ENCODE measurements around the gene SH3GL2. TPM values are rescaled to one million over a fixed set of nuclear protein-coding genes. Genes with fewer than 3 reads are reported as not detected.

SH3GL2 gene
- total RNA-seq, 1 experiment from 2014 or later: not detected

- ChIA-PET POLR2A (no interaction called here), CTCF (interaction anchor here (0.8 to 1.4 kb wide), 4 partner anchors 11 to 250 kb away, joined by 3 to 8 read pairs (median 3); no protein-coding TSS in a partner anchor)
- DNase-seq (ENCODE audit: unreplicated experiment): no peak
- no TSS peak for BruUV-seq (replicated peaks)
- no peak overlapping the region for H3K27ac Mint-ChIP-seq (ENCODE audit: low read depth, unreplicated experiment)
- H3K36me3 Mint-ChIP-seq (ENCODE audit: insufficient read depth, unreplicated experiment): no peaks in the 10 kb centered on the region
- no peaks in the 10 kb centered on the region for H3K9me3 Mint-ChIP-seq (ENCODE audit: unreplicated experiment)
- H3K4me1 Mint-ChIP-seq (ENCODE audit: insufficient read depth, unreplicated experiment): no peaks in the 10 kb centered on the region
- intact Hi-C loops (cut with micrococcal nuclease): no loop called here
- no peak overlapping the region for H3K4me3 Mint-ChIP-seq (ENCODE audit: unreplicated experiment)
- TF ChIP-seq, protein P1, sequence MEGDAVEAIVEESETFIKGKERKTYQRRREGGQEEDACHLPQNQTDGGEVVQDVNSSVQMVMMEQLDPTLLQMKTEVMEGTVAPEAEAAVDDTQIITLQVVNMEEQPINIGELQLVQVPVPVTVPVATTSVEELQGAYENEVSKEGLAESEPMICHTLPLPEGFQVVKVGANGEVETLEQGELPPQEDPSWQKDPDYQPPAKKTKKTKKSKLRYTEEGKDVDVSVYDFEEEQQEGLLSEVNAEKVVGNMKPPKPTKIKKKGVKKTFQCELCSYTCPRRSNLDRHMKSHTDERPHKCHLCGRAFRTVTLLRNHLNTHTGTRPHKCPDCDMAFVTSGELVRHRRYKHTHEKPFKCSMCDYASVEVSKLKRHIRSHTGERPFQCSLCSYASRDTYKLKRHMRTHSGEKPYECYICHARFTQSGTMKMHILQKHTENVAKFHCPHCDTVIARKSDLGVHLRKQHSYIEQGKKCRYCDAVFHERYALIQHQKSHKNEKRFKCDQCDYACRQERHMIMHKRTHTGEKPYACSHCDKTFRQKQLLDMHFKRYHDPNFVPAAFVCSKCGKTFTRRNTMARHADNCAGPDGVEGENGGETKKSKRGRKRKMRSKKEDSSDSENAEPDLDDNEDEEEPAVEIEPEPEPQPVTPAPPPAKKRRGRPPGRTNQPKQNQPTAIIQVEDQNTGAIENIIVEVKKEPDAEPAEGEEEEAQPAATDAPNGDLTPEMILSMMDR (IDR thresholded peaks at IDR 0.05; ENCODE audit: unreplicated experiment): no peak
- peaks cover 22% of the 10 kb centered on the region for H3K27me3 Mint-ChIP-seq (ENCODE audit: insufficient read depth, unreplicated experiment)
These were observed 203.7 kb downstream of the SH3GL2 start for GRCh38 chr9:17782430-17783149.

DNA sequence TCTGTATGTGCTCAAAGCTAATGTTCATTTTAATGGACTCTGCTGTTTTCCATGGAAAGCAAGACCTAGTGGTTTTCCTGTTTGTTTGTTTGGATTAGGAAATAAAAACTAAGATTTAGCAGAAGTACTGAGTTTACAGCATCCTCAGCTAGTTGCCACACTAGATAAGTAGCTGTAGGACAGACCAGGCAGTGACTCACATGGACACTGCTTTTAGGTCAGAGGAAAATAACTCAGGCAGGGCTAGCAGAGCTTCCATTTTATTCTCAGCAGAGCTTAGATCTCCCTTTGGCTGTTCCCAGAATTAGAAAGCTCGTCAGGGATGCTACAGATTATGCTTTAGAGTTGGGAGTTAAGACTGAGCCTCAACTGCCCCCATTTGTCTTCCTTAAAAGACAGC lies 204.4 kb downstream of the SH3GL2 start:
- H3K27ac Mint-ChIP-seq (ENCODE audit: low read depth, unreplicated experiment): no peak overlapping the region
- H3K9me3 Mint-ChIP-seq (ENCODE audit: unreplicated experiment): no peaks in the 10 kb centered on the region
- CTCF ChIA-PET: interaction anchor here (0.6 to 1.4 kb wide), 4 partner anchors 10 to 256 kb away, joined by 3 to 8 read pairs (median 4); no protein-coding TSS in a partner anchor
- DNase-seq (ENCODE audit: unreplicated experiment): no peak
- H3K36me3 Mint-ChIP-seq (ENCODE audit: insufficient read depth, unreplicated experiment): no peaks in the 10 kb centered on the region
- H3K4me3 Mint-ChIP-seq (ENCODE audit: unreplicated experiment): no peak overlapping the region
- POLR2A ChIA-PET: no interaction called here
- BruUV-seq (replicated peaks): no TSS peak
- intact Hi-C loops (cut with micrococcal nuclease): no loop called here
- peaks cover 23% of the 10 kb centered on the region for H3K27me3 Mint-ChIP-seq (ENCODE audit: insufficient read depth, unreplicated experiment)
- TF ChIP-seq, protein P1 (IDR thresholded peaks at IDR 0.05; ENCODE audit: unreplicated experiment): no peak
- no peaks in the 10 kb centered on the region for H3K4me1 Mint-ChIP-seq (ENCODE audit: insufficient read depth, unreplicated experiment)

DNA sequence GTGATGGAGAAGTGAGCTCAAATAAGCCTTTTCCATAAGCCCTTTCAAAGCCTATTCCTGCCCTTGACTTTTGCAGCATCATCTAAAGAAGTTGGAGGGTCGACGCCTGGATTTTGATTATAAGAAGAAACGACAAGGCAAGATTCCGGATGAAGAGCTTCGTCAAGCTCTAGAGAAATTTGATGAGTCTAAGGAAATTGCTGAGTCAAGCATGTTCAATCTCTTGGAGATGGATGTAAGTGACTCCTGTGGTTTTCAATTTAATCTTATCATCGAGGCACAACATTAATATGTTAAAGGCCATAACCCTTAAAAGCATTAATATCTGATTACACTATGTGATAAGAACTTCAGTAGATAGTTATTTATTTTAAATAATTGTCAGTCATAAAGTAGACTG lies 210.4 kb downstream of the SH3GL2 start:
- H3K36me3 Mint-ChIP-seq (ENCODE audit: insufficient read depth, unreplicated experiment): no peaks in the 10 kb centered on the region
- no peaks in the 10 kb centered on the region for H3K9me3 Mint-ChIP-seq (ENCODE audit: unreplicated experiment)
- H3K27ac Mint-ChIP-seq (ENCODE audit: low read depth, unreplicated experiment): no peak overlapping the region
- intact Hi-C loops (cut with micrococcal nuclease): loop anchor here (2.0 kb wide), 1 partner anchor 73 kb away; no protein-coding TSS in a partner anchor
- POLR2A ChIA-PET: no interaction called here
- no peaks in the 10 kb centered on the region for H3K4me1 Mint-ChIP-seq (ENCODE audit: insufficient read depth, unreplicated experiment)
- peaks cover 57% of the 10 kb centered on the region for H3K27me3 Mint-ChIP-seq (ENCODE audit: insufficient read depth, unreplicated experiment)
- no peak overlapping the region for H3K4me3 Mint-ChIP-seq (ENCODE audit: unreplicated experiment)
- no TSS peak for BruUV-seq (replicated peaks)
- TF ChIP-seq, protein P1 (IDR thresholded peaks at IDR 0.05; ENCODE audit: unreplicated experiment): no peak
- DNase-seq (ENCODE audit: unreplicated experiment): no peak
- CTCF ChIA-PET: interaction anchor here (1.1 to 2.0 kb wide), 2 partner anchors 257 to 424 kb away, joined by 3 to 9 read pairs; no protein-coding TSS in a partner anchor

DNA sequence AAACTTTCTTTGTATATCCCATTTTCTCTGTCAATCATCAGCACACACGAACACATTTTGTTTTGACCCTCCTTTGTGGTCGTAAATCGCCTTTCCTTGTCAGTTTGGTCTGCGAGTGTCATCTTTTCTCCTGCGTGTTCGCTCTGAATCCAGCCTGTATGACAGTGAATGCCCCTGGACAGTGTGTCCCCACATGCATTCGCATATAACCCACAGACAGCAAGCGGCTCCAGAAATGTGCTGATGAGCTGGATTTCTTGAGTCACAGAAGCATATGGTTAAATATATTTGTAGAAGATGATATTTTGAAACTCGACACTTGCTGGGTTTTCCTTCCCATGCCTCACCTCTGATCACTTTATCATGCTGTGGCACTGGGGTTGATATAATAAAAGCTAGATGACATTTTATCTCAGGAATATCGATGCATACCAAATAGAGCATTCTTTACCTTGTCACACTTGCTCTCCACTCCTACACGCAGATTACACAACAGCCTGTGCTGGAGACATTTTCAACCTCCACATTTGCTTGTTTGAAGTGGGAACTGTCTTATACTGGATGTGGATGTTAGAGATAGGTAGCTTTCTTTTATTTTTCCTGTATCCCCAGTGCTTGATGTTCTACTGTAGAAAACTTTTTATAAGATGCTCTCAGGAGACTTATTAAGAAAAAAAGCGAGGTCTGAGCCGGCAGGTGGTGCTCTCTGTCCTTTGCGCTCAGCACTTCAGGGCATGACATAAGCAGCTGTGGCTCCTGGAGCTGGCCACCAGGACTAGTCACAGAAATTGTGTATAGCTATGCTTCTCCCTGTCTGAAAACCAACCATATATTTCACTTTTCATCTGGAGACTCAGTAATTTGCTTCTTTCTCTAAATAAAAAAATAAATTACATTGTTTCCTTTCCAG lies 215.1 kb downstream of the SH3GL2 start:
- no peaks in the 10 kb centered on the region for H3K36me3 Mint-ChIP-seq (ENCODE audit: insufficient read depth, unreplicated experiment)
- peaks cover 64% of the 10 kb centered on the region for H3K27me3 Mint-ChIP-seq (ENCODE audit: insufficient read depth, unreplicated experiment)
- no peak overlapping the region for H3K4me3 Mint-ChIP-seq (ENCODE audit: unreplicated experiment)
- peak; percentile 49 for DNase-seq (ENCODE audit: unreplicated experiment)
- ChIA-PET POLR2A (no interaction called here), CTCF (interaction anchor here (0.6 to 4.1 kb wide), 17 partner anchors 9 to 1236 kb away, joined by 3 to 20 read pairs (median 3); no protein-coding TSS in a partner anchor)
- intact Hi-C loops (cut with micrococcal nuclease): no loop called here
- no peak overlapping the region for H3K27ac Mint-ChIP-seq (ENCODE audit: low read depth, unreplicated experiment)
- no peaks in the 10 kb centered on the region for H3K4me1 Mint-ChIP-seq (ENCODE audit: insufficient read depth, unreplicated experiment)
- H3K9me3 Mint-ChIP-seq (ENCODE audit: unreplicated experiment): no peaks in the 10 kb centered on the region
- TF ChIP-seq, protein P1 (IDR thresholded peaks at IDR 0.05; ENCODE audit: unreplicated experiment): no peak
- no TSS peak for BruUV-seq (replicated peaks)
